Activated CD8-positive, alpha-beta memory T cell treated with anti-CD3 and anti-CD28 coated beads, Interleukin-2, amount 50 U/mL, for 4 hours (primary cell): ENCODE results near the gene GPAT2.
"Not testable (repeated sequence)": the region's sequence is repeated elsewhere in the genome, so short reads cannot be mapped to it uniquely, and the experiment has no call there.

Experiments
- DNase-seq: peaks from one replicate; pipeline ENCODE4 v3.0.0-alpha.2; 2020

The GPAT2 gene

GRCh38 chr2:96064047-96064675 is 29.4 kb upstream of the GPAT2 start:
- not testable (repeated sequence) for DNase-seq

- not testable (repeated sequence) for DNase-seq
Observed at GRCh38 chr2:96063116-96063899, 28.6 kb upstream of the GPAT2 start.

- DNase-seq: not testable (repeated sequence)
Observed at GRCh38 chr2:96062483-96062882, 27.8 kb upstream of the GPAT2 start.

- DNase-seq: not testable (repeated sequence)
Observed at GRCh38 chr2:96061901-96062300, 27.2 kb upstream of the GPAT2 start.

- DNase-seq: not testable (repeated sequence)
Observed at GRCh38 chr2:96061197-96061817, 26.6 kb upstream of the GPAT2 start.

- not testable (repeated sequence) for DNase-seq
Observed at GRCh38 chr2:96060325-96060724, 25.6 kb upstream of the GPAT2 start.

GRCh38 chr2:96059443-96059842 is 24.7 kb upstream of the GPAT2 start:
- DNase-seq: not testable (repeated sequence)

- not testable (repeated sequence) for DNase-seq
Observed at GRCh38 chr2:96055830-96056229, 21.1 kb upstream of the GPAT2 start.

GRCh38 chr2:96054537-96054936 is 19.8 kb upstream of the GPAT2 start:
- DNase-seq: not testable (repeated sequence)

- DNase-seq: not testable (repeated sequence)
Observed at GRCh38 chr2:96053385-96053784, 18.7 kb upstream of the GPAT2 start.

- not testable (repeated sequence) for DNase-seq
Observed at GRCh38 chr2:96052632-96053031, 17.9 kb upstream of the GPAT2 start.

- not testable (repeated sequence) for DNase-seq
Observed at GRCh38 chr2:96049917-96050262, 15.2 kb upstream of the GPAT2 start.

- not testable (repeated sequence) for DNase-seq
Observed at GRCh38 chr2:96049049-96049916, 14.6 kb upstream of the GPAT2 start.

- DNase-seq: not testable (repeated sequence)
Observed at GRCh38 chr2:96035554-96035953, 838 bp upstream of the GPAT2 start.

GRCh38 chr2:96033997-96034396 is 719 bp downstream of the GPAT2 start:
- DNase-seq: not testable (repeated sequence)

GRCh38 chr2:96027725-96028325 is 6.9 kb downstream of the GPAT2 start:
- DNase-seq: not testable (repeated sequence)

- not testable (repeated sequence) for DNase-seq
Observed at GRCh38 chr2:96025755-96026154, 9.0 kb downstream of the GPAT2 start.

- DNase-seq: no peak
Observed at GRCh38 chr2:96025194-96025492, 9.6 kb downstream of the GPAT2 start.

- DNase-seq: no peak
Observed at GRCh38 chr2:96024336-96025193, 10.2 kb downstream of the GPAT2 start.

- not testable (repeated sequence) for DNase-seq
Observed at GRCh38 chr2:96023701-96024100, 11.0 kb downstream of the GPAT2 start.

GRCh38 chr2:96022701-96023447 is 11.8 kb downstream of the GPAT2 start:
- peak; percentile 80 for DNase-seq
